Left lung (tissue), 10 donors: Measurements from ENCODE around the gene E2F3. TPM values are rescaled to one million over a fixed set of nuclear protein-coding genes. Genes with fewer than 3 reads are reported as not detected.

Experiments
- ATAC-seq: fragments of 200-7000 bp; cut with Tn5 transposase; one replicate; pipeline ENCODE4 v1.9.1; 2020; ENCODE audit warnings: moderate library complexity
- DNase-seq, 4 donors: peaks; one replicate each; pipeline ENCODE4 v3.0.0-alpha.2; 2013 to 2020
- H3K27ac ChIP-seq, 2 donors: fragments of 200-600 bp; sonication (generic) in 1 of 2; one replicate each; pipeline versions ENCODE4 v1.5.0 to v1.8.0; 2020 to 2021
- H3K27me3 ChIP-seq, 2 donors: fragments of 200-600 bp; sonication (generic) in 1 of 2; one replicate each; pipeline versions ENCODE4 v1.5.0 to v1.8.0; 2020 to 2021
- H3K36me3 ChIP-seq, 2 donors: fragments of 200-600 bp; sonication (generic) in 1 of 2; one replicate each; pipeline versions ENCODE4 v1.5.0 to v1.8.0; 2020 to 2021
- H3K4me1 ChIP-seq, 2 donors: fragments of 200-600 bp; one replicate each; pipeline ENCODE4 v1.8.0; 2021
- H3K4me3 ChIP-seq, 2 donors: fragments of 200-600 bp; sonication (generic) in 1 of 2; one replicate each; pipeline versions ENCODE4 v1.5.0 to v1.8.0; 2020 to 2021; ENCODE audit warnings: mild to moderate bottlenecking in 1 of 2
- H3K9me3 ChIP-seq, 2 donors: fragments of 200-600 bp; sonication (generic) in 1 of 2; one replicate each; pipeline versions ENCODE4 v1.5.0 to v1.8.0; 2020 to 2021
- intact Hi-C, 2 donors: fragments of 100-400 bp; cut with DNase I; formaldehyde crosslinking; loops; one replicate each; pipeline versions ENCODE4 v1.11.2 to v1.14.2; 2022
- polyA plus RNA-seq, 6 donors: library from polyadenylated mRNA; unstranded; fragments of 120-200 nt; gene quantifications; one replicate each; pipeline ENCODE4 v1.2.1, GENCODE V29; 2013; ENCODE audit not compliant: insufficient read length in 6 of 6
- total RNA-seq, 2 donors: library from RNA; stranded (reverse); fragmentation: NEBNext Ultra II Directional; extraction: Animal tissue kit (Norgen Biotek cat#: 25700); gene quantifications; one replicate each; pipeline ENCODE4 v1.2.1, GENCODE V29; 2021
- TF ChIP-seq, protein P1 (sequence below), 2 donors: fragments of 200-600 bp; sonication (generic) in 1 of 2; IDR thresholded peaks; one replicate each; pipeline versions ENCODE4 v1.5.0 to v1.8.0; 2021; ENCODE audit warnings: antibody characterized with exemption in 2 of 2
- donor health status: DM: no; HTN: yes; CAD: no.
- donor health status: DM: no; HTN: no; CAD: no.

E2F3 gene
- total and polyA plus RNA-seq, 8 donors: 11.4 to 18.6 (median 15.1) TPM

DNA sequence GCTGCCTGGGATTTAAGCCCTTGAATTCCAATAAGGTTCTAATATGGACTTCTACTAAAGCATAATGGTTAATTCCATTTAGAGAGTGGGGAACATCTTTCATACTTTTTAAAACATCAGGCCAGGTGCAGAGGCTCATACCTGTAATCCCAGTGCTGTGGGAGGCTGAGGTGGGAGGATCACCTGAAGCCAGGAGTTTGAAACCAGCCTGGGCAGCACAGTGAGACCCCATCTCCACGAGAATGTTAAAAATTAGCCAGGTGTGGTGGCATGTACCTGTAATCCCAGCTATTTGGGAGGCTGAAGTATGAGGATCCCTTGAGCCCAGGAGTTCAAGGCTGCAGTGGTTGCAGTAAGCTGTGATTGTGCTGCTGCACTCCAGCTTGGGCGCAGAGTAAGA is 35.0 kb downstream of the E2F3 start:
- Histone ChIP-seq H3K4me1 (no peaks in the 10 kb centered on the region), H3K27ac (no peak overlapping the region), H3K36me3 (peaks cover 0 to 6% of the 10 kb centered on the region in 2 donors), H3K9me3 (no peaks in the 10 kb centered on the region), H3K4me3 (no peak overlapping the region), H3K27me3 (no peaks in the 10 kb centered on the region)
- intact Hi-C loops: no loop called here
- DNase-seq (no peak), ATAC-seq (no peak)
- TF ChIP-seq, protein P1, sequence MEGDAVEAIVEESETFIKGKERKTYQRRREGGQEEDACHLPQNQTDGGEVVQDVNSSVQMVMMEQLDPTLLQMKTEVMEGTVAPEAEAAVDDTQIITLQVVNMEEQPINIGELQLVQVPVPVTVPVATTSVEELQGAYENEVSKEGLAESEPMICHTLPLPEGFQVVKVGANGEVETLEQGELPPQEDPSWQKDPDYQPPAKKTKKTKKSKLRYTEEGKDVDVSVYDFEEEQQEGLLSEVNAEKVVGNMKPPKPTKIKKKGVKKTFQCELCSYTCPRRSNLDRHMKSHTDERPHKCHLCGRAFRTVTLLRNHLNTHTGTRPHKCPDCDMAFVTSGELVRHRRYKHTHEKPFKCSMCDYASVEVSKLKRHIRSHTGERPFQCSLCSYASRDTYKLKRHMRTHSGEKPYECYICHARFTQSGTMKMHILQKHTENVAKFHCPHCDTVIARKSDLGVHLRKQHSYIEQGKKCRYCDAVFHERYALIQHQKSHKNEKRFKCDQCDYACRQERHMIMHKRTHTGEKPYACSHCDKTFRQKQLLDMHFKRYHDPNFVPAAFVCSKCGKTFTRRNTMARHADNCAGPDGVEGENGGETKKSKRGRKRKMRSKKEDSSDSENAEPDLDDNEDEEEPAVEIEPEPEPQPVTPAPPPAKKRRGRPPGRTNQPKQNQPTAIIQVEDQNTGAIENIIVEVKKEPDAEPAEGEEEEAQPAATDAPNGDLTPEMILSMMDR (IDR thresholded peaks at IDR 0.05): no peak

- intact Hi-C loops: no loop called here
- TF ChIP-seq, protein P1 (IDR thresholded peaks at IDR 0.05): no peak
Observed at GRCh38 chr6:20437639-20438038, 36.0 kb downstream of the E2F3 start.

GRCh38 chr6:20438462-20439070 is 36.9 kb downstream of the E2F3 start:
- Histone ChIP-seq H3K27ac (no peak overlapping the region), H3K27me3 (no peaks in the 10 kb centered on the region), H3K4me1 (no peaks in the 10 kb centered on the region), H3K36me3 (peaks cover 0 to 3% of the 10 kb centered on the region in 2 donors), H3K9me3 (no peaks in the 10 kb centered on the region), H3K4me3 (no peak overlapping the region)
- TF ChIP-seq, protein P1 (IDR thresholded peaks at IDR 0.05): no peak
- ATAC-seq: no peak
- no peak for DNase-seq
- intact Hi-C loops: no loop called here

More at GRCh38 chr6:20437639-20438038, 36.0 kb downstream of the E2F3 start:
- Histone ChIP-seq H3K36me3 (peaks cover 0 to 3% of the 10 kb centered on the region in 2 donors), H3K27ac (no peak overlapping the region), H3K27me3 (no peaks in the 10 kb centered on the region), H3K4me3 (no peak overlapping the region), H3K9me3 (no peaks in the 10 kb centered on the region), H3K4me1 (no peaks in the 10 kb centered on the region)
- ATAC-seq: no peak
- DNase-seq: no peak

DNA sequence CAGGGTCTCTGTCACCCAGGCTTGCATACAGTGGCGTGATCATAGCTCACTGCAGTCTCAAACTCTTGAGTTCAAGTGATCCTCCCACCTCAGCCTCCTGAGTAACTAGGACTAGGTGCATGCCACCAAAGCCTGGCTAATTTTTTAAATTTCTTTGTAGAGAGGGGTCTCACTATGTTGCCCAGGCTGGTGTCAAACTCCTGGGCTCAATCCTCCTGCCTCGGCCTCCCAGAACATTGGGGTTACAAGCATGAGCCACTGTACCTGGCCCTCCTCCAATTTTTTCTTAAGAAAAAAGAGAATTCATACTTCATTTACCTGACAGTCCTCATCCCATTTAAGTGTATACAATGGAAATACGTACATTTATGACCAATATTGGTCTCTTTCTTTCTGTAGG is 37.9 kb downstream of the E2F3 start:
- intact Hi-C loops: no loop called here
- H3K27me3 ChIP-seq: no peaks in the 10 kb centered on the region
- peaks cover 0 to 3% of the 10 kb centered on the region in 2 donors for H3K36me3 ChIP-seq
- TF ChIP-seq, protein P1 (IDR thresholded peaks at IDR 0.05): no peak
- no peak overlapping the region for H3K27ac ChIP-seq
- no peaks in the 10 kb centered on the region for H3K9me3 ChIP-seq
- H3K4me1 ChIP-seq: peaks cover 0 to 4% of the 10 kb centered on the region in 2 donors
- DNase-seq: no peak
- H3K4me3 ChIP-seq: no peak overlapping the region
- ATAC-seq: no peak

- ATAC-seq (no peak), DNase-seq (no peak)
- Histone ChIP-seq H3K9me3 (no peaks in the 10 kb centered on the region), H3K4me3 (no peak overlapping the region), H3K27me3 (no peaks in the 10 kb centered on the region), H3K4me1 (peaks cover 0 to 12% of the 10 kb centered on the region in 2 donors), H3K27ac (no peak overlapping the region), H3K36me3 (peaks cover 0 to 3% of the 10 kb centered on the region in 2 donors)
- intact Hi-C loops: no loop called here
- TF ChIP-seq, protein P1 (IDR thresholded peaks at IDR 0.05): no peak
Observed at GRCh38 chr6:20440296-20440695, 38.6 kb downstream of the E2F3 start.
